GM21381 (cell line): Measurements from ENCODE around the gene TRIM3.
"Not testable (repeated sequence)": the region's sequence is repeated elsewhere in the genome, so short reads cannot be mapped to it uniquely, and the experiment has no call there.

ENCODE experiments used
- ATAC-seq: cut with Tn5 transposase; IDR thresholded peaks from one replicate; pipeline ENCODE4 v1.9.1; 2021; ENCODE audit warnings: mild to moderate bottlenecking, moderate library complexity; ENCODE audit not compliant: unreplicated experiment

Gene TRIM3

DNA sequence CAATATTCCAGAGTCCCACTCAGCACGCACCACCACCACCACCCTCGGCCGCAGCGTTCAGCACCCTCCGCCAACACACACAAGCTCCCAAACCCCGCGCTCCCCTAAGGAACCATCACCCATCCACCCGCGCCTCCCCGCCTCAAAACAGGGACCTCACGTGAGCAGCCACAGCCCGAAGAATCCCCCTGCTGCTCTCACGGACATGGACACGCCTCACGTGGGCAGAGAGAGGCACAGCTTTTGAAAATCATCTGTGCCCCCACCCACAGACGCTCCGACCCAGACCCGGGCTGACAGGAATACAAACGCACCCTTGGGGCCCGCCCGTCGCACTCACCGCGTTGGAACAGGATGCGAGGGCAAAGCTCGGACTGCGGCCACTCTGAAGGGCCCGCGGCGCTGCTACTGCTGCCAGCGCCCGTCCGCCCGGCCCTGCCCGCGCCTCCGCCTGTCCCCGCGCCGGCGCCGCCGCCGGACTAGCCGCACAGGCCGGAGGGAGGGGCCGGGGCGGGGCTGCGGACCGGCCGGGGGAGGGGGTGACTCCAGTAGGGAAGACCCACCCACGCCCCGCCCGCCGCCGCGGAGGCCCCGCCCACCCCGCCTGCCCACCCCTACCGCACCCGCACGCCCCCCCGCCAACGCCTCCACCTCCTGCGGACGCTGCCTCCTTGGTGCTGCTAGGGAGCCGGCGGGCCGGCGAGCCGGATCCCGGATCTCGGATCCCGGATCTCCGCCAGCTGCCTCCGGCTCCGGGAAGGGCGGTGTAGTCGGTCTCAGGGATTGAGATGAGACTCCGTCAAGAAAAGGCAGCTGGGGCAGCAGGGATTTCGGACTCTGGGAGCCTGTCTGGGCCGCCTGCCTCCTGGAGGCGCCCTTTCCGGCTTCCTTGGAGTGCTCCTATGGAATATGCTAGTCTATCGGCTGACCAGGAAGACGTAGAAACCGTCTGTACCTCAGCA is at the start of gene TRIM3:
TSS of gene TRIM3 (minus strand) at position 491 of the 962 bp plus-strand sequence. CDS start 8,246 bp downstream, outside the sequence.
- ATAC-seq, result peak; percentile 66

DNA sequence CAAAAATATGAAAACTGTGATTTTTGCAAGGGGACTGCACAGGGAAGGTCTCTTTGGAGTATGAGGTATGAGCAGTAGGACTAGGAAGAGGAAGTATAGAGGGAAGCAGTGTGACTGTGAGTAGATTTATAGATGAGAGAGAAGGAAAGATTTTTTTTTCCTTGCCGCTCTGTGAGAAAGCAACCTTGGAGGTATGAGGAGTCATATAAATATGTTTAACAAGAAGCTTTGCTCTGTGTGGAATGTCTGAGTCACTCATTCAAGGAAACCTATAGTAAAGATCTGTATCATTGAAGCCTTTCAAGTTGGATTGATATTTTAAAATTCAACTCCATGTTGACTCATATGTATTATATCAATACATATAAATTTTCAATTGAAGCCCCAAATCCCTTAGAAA is 49.5 kb upstream of the TRIM3 start:
- no peak for ATAC-seq

DNA sequence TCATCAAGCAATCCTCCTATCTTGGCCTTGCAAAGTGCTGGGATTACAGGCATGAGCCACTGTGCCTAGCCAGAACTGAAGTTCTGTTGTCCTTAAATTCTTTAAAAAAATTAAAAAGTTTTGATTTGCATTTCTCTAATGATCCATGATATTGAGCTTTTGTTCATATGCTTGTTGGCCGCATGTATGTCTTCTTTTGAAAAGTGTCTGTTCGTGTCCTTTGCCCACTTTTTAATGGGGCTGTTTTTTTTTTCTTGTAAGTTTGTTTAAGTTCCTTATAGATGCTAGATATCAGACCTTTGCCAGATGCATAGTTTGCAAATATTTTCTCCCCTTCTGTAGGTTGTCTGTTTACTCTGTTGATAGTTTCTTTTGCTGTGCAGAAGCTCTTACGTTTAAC is 48.2 kb upstream of the TRIM3 start:
- ATAC-seq, result not testable (repeated sequence)

DNA sequence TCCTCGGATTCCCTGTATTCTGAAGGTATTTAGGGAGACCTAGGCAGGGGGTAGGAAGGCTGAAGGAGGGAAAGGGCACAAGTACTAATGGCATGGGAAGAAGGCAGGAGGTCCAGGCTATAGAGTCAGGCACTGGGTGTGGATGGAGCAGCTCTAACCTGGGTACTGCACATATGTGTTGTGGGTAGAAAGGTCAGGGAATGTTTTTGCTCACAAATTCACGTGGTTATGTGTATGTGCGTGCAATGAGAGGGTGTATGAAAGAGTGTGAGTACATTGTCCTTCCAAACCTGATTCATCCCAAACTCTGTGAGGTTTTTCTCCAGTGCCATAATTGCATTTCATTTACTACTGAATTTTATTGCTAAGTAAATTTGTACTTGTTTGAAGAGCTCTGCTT is 46.5 kb upstream of the TRIM3 start:
- no peak for ATAC-seq

DNA sequence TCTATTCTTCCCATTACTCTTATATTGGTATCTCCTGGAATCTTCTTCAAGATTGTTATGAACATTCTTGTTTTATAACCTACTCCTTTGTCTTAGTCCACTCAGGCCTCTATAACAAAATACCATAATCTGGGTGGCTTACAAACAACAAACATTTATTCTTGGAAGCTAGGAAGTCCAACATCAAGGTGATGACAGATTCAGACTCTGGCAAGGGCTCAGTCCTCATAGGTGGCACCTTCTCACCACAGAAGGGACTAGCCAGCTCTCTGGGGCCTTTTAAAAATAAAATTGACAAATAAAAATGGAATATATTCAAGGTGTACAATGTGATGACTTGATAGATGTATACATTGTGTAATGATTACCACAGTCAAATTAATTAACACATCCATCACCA is 43.1 kb upstream of the TRIM3 start:
- no peak for ATAC-seq

DNA sequence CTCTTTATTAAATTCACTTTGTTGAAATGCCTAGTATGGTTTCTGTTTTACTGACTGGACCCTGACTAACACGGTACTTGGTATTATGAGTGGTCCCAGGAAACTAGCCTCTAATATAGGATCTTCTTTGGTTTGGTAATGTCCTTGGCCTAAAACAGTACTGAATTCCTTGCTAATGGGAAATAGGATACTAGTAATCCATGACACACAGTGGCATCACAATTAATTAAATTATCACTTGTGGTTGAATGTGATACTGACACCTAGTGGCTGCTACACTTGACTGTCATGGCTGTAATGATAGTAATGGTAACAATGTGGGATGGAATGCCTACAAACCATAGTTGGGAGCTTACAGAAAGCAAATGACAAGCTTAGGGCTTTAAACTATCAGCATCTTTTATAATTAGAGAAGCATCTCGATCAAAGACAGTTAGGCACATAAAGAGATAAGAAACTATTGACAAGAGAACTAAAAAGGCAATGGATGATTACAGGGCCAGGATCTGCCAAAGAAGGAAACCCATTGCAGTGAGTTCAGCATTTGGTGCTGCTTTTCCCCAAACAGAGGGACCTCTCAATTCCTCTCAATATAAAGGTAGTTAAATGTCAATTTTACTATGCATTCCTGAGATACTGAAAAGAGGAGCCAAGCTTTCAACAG is 32.0 kb upstream of the TRIM3 start:
- ATAC-seq, result no peak

DNA sequence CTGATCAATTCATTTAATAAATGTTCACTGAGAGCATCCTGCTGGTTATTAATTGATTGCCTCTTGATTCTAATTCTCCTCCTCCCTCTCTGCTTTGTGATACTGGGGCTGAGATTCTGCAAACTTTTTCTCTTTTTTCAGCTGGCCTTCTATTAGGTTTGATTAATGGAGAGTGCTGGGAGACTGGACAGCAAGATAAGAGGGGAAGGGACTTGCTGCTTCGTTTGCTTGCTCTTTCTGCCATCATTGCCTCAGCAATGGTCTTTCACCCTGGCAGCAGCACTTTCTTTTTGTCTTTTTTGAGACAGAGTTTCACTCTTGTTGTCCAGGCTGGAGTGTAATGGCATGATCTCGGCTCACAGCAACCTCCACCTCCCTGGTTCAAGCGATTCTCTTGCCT is 30.4 kb upstream of the TRIM3 start:
- ATAC-seq, result no peak

DNA sequence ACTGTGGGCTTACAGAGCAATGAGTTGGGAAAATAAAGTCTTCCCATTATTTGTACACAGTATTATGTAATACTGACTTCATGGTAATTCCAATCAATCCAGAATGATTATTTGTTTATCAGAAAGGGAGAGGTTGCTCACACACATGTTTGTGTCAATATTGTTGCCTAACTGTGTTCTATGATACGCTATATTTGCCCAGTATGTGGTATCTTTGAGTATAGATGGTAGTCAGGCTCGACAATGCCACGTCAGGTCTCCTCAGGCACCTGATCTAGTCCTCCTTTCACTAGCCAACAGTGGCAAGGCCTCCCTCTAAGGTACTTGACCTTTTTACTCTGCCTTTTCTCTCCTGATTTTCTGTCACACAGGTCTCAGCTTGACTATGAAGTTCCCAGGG is 28.6 kb upstream of the TRIM3 start:
- ATAC-seq, result no peak

DNA sequence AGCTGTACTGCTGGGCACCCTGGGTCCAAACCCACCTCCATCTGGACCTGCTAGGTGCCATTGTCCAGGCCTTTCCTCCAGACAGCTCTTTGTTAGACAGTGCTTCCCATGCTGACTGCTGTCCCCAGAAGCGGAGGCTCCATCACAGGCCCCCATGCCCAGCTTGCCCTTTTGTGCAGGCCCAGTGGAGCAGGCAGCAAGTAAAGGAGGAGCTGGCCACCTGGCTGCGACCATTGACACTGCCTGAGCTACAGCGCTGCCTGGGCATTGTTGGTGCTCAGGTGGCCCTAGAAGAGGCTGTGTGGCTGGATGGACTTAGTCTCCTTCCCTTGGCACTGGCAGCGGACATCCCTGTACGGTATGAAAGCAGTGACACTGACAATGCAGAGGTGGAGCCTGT is 24.8 kb upstream of the TRIM3 start:
- ATAC-seq, result no peak

DNA sequence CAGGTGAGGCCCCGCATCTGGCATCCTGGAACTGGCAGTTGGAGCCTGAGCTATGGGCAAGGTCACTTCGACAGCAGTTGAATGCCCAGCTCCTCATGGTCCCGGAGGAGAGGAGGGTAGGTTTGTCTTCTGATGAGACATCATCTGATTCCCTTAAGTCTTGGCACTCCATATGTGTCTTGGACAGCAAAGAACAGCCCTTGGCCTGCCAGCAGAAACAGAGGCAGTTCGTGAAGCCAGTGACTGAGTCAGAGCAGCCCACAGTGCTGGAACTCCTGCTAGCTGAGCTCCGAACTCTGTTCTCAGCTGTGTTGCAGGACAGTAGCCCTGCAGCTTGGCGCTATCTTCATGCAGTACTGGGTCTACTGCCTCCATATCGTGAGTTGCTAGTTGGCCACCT is 24.4 kb upstream of the TRIM3 start:
- ATAC-seq, result no peak

DNA sequence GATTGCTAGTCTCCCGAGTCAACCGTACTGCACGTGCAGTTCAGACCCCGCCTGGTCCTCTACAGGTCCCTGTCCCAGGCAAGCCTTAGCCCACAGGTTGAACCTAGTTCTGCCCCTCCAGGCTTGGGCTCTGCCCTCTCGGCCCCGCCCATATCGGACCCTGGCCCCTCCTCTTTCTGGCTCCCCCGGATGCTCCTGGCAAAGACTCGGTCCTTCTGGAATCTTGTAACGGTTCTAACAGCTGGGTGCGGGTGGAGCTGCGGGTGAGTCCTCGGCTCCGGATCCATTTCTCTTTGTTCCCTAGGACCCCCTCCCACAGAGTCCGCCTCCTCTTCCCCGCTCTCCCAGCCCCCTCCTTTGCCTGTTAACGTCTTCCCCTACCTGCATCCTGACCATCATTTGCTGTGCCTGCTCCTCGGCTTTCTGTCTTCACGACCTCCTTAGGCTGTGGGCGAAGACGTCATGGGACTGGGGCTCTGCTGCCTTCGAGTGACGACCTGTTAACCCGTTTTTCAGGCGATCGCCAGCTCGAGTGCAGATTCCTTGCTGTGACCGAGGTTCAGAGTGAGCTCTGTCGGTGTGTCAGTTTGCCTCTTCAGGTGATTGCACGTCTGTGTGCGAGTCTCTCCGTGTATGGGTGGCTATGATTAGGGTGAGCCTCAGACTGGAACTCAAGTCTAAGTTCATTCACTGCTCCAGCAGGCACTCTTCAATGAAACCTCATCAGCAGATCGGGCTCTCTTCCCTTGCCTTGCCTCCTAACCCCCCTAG is 23.5 kb upstream of the TRIM3 start, which contains the start of gene DNHD1:
TSS of gene DNHD1 (plus strand) at position 212 of the 771 bp plus-strand sequence. CDS start 936 bp downstream, outside the sequence.
- no peak for ATAC-seq

DNA sequence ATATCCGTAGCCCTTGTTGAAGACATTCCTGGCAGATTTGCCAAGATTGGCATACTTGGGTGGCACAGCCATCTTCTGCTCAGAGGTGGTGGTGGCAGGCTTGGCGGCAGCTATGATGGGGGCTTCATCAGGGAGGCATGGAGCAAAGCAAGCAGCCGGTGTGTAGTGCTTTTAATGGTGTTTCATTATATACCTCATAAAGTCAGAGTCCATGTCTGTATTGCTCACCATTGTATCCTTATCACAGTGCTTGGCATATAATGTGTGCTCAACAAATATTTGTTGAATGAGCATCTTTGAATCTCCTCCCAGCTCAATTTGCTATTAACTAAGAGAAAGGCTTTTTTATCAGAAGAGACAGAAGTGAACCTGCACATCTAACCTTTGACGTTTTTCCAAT is 15.6 kb upstream of the TRIM3 start:
- no peak for ATAC-seq

DNA sequence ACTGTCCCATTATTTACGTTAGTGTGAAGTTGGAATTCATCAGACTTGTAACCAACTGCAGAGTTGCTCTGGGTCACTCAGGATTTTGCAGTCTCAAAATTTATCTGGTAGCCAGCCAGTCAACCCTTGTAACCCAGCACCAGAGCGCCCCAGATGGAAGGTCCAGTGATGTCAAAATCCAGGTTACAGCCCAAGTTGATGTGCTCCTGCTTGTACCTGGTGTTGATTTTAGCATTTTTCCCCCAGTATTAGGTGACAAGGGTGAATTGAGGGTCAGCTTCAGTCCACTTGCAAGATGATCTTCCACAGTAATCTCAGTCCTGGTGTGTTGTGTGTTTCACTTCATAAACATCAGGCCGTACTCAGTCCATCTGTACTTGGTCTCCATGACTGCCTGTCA is 15.1 kb upstream of the TRIM3 start:
- no peak for ATAC-seq

DNA sequence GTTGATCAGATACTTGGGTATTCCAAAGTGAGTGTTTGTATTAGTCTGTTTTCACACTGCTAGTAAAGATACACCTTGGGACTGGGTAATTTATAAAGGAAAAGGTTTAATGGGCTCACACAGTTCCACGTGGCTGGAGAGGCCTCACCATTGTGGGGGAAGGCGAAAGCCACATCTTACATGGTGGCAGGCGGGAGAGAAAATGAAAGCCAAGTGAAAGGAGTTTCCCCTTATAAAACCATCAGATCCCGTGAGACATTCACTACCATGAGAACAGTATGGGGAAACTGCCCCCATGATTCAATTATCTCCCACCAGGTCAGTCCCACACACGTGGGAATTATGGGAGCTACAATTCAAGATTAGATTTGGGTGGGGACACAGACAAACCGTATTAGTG is 14.6 kb upstream of the TRIM3 start:
- no peak for ATAC-seq

DNA sequence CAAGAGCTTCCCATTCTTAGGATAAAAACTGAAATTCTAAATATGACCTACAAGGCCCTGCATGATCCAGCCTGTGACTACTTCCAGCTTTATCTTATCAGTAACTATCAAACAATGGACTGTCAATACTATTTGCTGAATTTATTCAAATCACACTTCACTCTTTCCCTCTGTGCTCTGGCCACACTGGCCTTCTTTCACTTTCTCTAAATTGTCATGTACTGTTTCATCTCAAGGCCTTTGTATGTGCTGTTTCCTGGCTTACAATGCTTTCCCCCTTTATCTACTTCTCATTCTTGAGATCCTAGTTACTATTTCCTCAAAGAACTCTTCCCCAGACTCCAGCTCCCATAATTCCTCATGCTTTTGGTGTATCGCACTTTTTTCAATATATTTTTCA is 13.2 kb upstream of the TRIM3 start:
- no peak for ATAC-seq

DNA sequence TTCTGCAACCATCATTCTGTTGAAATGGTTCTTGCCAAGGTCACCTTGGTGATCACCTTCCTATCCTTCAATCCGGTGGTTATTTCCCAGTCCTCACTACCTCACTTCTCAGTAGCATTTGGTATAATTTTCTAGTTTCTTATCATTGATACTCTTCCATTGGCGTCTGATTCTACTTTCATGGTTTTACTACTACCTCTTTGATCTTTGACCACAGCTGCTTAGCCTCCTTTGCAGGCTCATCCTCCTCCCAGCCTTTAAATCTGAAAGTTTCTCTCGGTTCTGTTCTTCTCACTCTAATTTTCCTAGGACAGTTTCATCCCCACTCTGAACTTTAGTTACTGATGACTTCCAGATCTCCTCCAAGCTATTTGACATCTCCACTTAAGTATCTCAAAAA is 12.5 kb upstream of the TRIM3 start:
- no peak for ATAC-seq

DNA sequence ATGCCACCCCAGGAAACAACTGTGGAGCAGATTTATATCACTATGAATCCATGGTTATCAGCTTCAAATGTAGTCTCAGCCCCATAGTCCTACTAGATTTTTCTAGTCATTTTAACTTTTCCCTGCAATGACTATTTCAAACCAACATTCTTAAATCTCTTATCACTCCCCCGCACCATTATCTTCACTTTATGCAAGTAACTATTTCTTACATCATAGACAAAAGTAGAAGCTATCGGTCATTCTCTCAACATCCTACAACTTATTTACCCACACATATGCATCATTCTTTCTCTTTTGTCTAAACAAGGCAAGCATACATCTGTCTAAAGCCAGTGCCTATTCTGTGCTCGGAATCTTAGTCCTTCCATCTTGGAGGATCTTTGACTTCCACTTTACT is 11.9 kb upstream of the TRIM3 start:
- no peak for ATAC-seq

DNA sequence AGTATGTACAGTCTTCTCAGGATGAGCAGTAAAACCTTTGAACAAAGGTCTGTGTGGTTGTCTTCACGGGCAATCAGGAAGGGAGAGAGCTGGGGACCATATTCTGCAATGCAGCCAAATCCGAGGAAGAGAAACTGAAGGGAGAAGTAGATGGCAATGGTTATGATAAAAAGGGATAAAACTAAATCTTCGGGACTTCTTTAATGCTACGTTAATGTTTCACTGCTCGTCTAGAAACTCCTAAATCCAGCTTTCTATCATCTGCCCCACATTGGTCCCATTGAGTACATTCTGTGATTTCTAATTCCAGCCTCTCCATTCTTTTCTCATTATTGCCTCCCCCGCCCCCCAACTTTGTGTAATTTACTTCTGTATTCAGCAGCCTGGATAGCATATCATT is 9.3 kb upstream of the TRIM3 start:
- ATAC-seq, result no peak

DNA sequence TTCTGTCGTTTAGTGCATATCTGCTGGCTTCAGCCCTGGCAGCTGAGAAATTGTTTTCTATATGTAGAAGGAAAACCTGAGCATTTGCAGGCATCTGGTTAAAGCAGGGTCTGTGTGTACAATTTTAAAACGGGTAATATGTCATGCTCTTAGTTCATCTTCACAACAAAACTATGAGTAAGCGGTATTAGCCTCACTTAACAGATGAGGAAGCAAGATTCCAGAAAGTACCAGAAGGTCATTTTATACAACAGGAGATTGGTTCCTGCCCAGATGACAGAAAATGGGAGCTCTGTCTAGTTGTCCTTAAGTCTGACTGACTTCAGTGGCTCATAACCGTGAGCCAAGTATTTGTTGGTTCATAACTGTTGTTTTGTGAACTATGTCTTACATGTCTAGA is 8.7 kb upstream of the TRIM3 start:
- ATAC-seq, result no peak

DNA sequence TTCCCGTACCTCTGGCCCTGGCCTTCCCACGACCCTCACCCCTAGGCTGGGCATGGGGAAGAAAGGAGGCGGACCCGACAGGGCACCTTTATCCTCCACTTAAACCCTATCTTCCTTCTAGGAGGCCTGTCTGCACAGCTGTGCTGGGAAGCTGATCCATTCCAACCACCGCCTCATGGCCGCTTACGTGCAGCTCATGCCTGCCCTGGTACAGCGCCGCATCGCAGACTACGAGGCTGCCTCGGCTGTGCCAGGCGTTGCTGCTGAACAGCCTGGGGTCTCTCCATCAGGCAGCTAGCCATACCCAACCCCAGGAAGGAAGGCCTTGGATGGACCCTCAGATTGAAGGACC is 8.2 kb upstream of the TRIM3 start:
- ATAC-seq, result peak; percentile 1
